ENCODE results near the gene COL4A2. TPM values are rescaled to one million over a fixed set of nuclear protein-coding genes. Genes with fewer than 3 reads are reported as not detected.
"Not testable (repeated sequence)": the region's sequence is repeated elsewhere in the genome, so short reads cannot be mapped to it uniquely, and the experiment has no call there.

Gene COL4A2
- total RNA-seq, 1 donor from 2014 or later: 1,556 TPM

DNA sequence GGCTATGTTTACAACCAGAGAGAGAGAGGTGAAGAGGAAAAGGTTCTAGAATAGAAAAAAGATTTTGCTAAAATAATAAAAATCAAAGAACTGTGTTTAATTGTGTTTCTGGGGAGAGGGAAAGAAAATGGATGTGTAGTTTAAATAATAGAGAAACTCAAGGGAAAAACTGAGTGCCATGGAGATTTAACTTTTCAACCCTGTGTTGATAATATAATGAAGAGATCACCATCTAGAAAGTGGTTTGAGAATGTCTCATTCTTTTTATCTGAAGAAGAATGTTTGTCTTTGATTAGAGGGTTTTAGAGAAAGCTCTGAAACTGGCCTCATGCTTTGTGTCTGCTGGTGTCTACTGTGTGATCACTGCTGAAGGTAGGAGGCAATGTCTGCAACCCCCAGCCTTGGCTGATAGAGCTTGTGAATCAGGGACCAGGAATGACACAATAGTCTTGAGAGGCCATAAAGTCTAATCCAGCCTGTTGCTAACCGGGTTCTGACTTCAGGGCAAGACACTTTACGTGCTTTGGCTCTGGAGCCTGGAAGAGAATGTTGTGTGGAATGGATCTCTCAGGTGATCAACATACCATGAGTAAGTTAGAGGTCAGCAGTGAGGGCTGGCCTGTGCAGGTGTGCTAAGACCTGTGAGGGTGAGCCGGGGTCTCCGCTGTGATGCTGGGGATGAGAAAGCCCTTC is 5.4 kb downstream of the COL4A2 start:
- peaks cover 68% of the 10 kb centered on the region for H3K36me3 Mint-ChIP-seq (ENCODE audit: low read depth, unreplicated experiment)
- no peak for DNase-seq (ENCODE audit: low spot score)
- H3K27me3 Mint-ChIP-seq (ENCODE audit: unreplicated experiment): peaks cover 22% of the 10 kb centered on the region
- peak overlapping the region; percentile 83 for H3K27ac Mint-ChIP-seq (ENCODE audit: unreplicated experiment)
- TF ChIP-seq, protein P1, sequence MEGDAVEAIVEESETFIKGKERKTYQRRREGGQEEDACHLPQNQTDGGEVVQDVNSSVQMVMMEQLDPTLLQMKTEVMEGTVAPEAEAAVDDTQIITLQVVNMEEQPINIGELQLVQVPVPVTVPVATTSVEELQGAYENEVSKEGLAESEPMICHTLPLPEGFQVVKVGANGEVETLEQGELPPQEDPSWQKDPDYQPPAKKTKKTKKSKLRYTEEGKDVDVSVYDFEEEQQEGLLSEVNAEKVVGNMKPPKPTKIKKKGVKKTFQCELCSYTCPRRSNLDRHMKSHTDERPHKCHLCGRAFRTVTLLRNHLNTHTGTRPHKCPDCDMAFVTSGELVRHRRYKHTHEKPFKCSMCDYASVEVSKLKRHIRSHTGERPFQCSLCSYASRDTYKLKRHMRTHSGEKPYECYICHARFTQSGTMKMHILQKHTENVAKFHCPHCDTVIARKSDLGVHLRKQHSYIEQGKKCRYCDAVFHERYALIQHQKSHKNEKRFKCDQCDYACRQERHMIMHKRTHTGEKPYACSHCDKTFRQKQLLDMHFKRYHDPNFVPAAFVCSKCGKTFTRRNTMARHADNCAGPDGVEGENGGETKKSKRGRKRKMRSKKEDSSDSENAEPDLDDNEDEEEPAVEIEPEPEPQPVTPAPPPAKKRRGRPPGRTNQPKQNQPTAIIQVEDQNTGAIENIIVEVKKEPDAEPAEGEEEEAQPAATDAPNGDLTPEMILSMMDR (IDR thresholded peaks at IDR 0.05; ENCODE audit: unreplicated experiment): no peak
- H3K4me1 Mint-ChIP-seq (ENCODE audit: unreplicated experiment): peaks cover 80% of the 10 kb centered on the region
- no peaks in the 10 kb centered on the region for H3K9me3 Mint-ChIP-seq (ENCODE audit: unreplicated experiment)
- H3K4me3 Mint-ChIP-seq (ENCODE audit: unreplicated experiment): peak overlapping the region; percentile 77

DNA sequence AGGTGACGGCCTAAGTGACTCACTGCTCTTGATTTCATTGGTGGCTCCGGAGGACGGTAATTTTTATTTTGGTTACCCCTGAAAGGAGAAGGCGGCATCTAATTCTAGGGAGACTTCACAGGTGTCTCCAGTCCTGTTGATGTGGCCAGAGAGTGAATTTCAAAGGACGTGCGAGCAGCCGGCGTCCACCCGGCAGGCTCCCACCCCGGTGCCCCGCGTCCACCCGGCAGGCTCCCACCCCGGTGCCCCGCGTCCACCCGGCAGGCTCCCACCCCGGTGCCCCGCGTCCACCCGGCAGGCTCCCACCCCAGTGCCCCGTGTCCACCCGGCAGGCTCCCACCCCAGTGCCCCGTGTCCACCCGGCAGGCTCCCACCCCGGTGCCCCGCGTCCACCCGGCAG is 6.2 kb downstream of the COL4A2 start:
- not testable (repeated sequence) for H3K27ac Mint-ChIP-seq (ENCODE audit: unreplicated experiment)

DNA sequence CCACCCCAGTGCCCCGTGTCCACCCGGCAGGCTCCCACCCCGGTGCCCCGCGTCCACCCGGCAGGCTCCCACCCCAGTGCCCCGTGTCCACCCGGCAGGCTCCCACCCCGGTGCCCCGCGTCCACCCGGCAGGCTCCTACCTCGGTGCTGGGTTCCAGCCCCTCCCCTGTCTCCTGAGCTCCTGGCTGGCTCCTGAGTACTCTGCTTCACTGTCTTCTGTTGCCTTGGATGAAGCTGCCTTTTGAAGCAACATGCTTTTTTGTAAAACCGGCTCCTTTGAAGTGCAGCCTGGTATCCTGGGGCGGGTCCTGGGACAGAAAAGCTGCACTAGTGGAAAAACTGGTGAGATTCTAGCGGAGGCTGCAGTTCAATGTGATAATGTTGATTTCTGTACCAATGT is 6.6 kb downstream of the COL4A2 start:
- Mint-ChIP-seq H3K27me3 (ENCODE audit: unreplicated experiment) (peaks cover 20% of the 10 kb centered on the region), H3K36me3 (ENCODE audit: low read depth, unreplicated experiment) (peaks cover 66% of the 10 kb centered on the region), H3K27ac (ENCODE audit: unreplicated experiment) (peak overlapping the region; percentile 26), H3K4me1 (ENCODE audit: unreplicated experiment) (peaks cover 82% of the 10 kb centered on the region), H3K4me3 (ENCODE audit: unreplicated experiment) (peak overlapping the region; percentile 87)
- not testable (repeated sequence) for H3K9me3 Mint-ChIP-seq (ENCODE audit: unreplicated experiment); DNase-seq (ENCODE audit: low spot score)

More for the DNA sequence above, 6.2 kb downstream of the COL4A2 start:
- not testable (repeated sequence) for H3K9me3 Mint-ChIP-seq (ENCODE audit: unreplicated experiment); DNase-seq (ENCODE audit: low spot score)
- peak overlapping the region; percentile 77 for H3K4me3 Mint-ChIP-seq (ENCODE audit: unreplicated experiment)
- H3K27me3 Mint-ChIP-seq (ENCODE audit: unreplicated experiment): peaks cover 24% of the 10 kb centered on the region
- H3K4me1 Mint-ChIP-seq (ENCODE audit: unreplicated experiment): peaks cover 82% of the 10 kb centered on the region
- peaks cover 70% of the 10 kb centered on the region for H3K36me3 Mint-ChIP-seq (ENCODE audit: low read depth, unreplicated experiment)

DNA sequence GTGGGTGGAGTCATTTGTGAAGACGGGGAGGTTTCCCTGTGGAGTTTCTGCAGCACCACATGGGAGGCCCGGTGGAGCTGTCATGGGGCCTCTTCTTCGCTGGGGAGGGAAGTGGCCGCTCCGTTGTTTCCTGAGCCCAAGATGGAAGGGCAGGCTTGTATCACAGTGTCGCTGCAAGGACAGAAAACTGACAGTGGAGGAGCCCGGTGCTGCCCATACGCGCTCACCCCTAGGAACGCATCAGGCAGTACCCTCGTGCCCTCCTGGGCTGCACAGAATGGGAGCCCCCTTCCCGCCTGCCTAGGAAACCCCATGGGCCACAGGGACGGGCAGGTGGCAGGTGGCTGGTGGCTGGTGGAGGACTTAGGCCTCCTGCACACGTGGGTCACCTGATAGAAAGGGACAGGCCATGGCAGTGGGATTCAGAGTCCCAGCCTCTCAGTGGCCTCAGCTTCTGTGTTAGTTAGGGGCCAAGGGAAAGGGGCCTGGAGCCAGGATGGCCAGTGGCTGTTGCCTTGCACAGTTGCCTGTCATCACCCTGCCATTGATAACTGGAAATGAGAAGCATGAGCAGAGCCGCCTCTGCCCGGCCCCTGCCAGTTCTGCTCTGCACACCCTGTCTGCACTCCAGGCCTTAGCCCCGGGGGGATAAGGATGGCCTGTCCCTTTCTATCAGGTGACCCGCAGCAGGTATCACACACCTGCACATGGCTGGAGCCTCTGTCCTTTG is 7.6 kb downstream of the COL4A2 start:
- H3K27me3 Mint-ChIP-seq (ENCODE audit: unreplicated experiment): peaks cover 18% of the 10 kb centered on the region
- no peak for DNase-seq (ENCODE audit: low spot score)
- H3K4me1 Mint-ChIP-seq (ENCODE audit: unreplicated experiment): peaks cover 84% of the 10 kb centered on the region
- H3K27ac Mint-ChIP-seq (ENCODE audit: unreplicated experiment): no peak overlapping the region
- peaks cover 69% of the 10 kb centered on the region for H3K36me3 Mint-ChIP-seq (ENCODE audit: low read depth, unreplicated experiment)
- no peaks in the 10 kb centered on the region for H3K9me3 Mint-ChIP-seq (ENCODE audit: unreplicated experiment)
- H3K4me3 Mint-ChIP-seq (ENCODE audit: unreplicated experiment): peak overlapping the region; percentile 87
- TF ChIP-seq, protein P1 (IDR thresholded peaks at IDR 0.05; ENCODE audit: unreplicated experiment): no peak

DNA sequence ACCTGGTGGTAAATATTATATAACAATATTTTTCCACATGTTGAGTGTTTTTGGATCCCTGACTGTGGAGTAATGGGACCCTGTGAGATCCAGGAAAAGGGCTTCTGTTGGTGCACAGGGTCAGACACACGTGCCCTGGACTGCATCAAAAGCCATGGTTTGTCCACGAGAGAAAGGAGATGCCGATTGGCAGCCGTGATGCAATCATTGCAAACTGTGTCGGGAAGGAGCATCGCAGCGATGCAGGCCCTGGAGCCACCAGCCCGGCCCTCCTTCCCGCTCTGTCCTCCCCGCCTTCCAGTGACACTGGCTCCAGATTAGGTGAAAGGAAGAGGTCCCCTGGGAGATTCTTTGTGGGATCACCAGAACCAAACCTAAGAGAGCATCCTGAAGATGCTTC is 9.1 kb downstream of the COL4A2 start:
- peak overlapping the region; percentile 59 for H3K27ac Mint-ChIP-seq (ENCODE audit: unreplicated experiment)
- no peak overlapping the region for H3K4me3 Mint-ChIP-seq (ENCODE audit: unreplicated experiment)
- H3K36me3 Mint-ChIP-seq (ENCODE audit: low read depth, unreplicated experiment): peaks cover 63% of the 10 kb centered on the region
- TF ChIP-seq, protein P1 (IDR thresholded peaks at IDR 0.05; ENCODE audit: unreplicated experiment): no peak
- no peak for DNase-seq (ENCODE audit: low spot score)
- H3K27me3 Mint-ChIP-seq (ENCODE audit: unreplicated experiment): peaks cover 18% of the 10 kb centered on the region
- peaks cover 80% of the 10 kb centered on the region for H3K4me1 Mint-ChIP-seq (ENCODE audit: unreplicated experiment)
- no peaks in the 10 kb centered on the region for H3K9me3 Mint-ChIP-seq (ENCODE audit: unreplicated experiment)

DNA sequence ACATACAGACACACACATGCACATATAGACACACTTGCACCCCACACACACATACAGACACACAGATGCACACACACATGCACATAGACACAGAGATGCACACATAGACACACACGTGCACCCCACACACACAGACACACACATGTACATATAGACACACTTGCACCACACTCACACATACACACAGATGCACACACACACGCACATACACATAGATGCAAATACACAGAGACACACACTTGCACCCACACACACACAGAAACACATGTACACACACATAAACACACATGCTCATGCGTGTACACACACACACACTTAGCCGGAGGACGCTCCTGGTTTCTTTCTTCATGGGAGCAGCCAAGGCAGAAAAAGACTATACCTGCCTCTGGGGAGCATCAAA is 10.0 kb downstream of the COL4A2 start:
- no peaks in the 10 kb centered on the region for H3K9me3 Mint-ChIP-seq (ENCODE audit: unreplicated experiment)
- peak overlapping the region; percentile 78 for H3K4me3 Mint-ChIP-seq (ENCODE audit: unreplicated experiment)
- H3K36me3 Mint-ChIP-seq (ENCODE audit: low read depth, unreplicated experiment): peaks cover 69% of the 10 kb centered on the region
- no peak for DNase-seq (ENCODE audit: low spot score)
- peaks cover 19% of the 10 kb centered on the region for H3K27me3 Mint-ChIP-seq (ENCODE audit: unreplicated experiment)
- TF ChIP-seq, protein P1 (IDR thresholded peaks at IDR 0.05; ENCODE audit: unreplicated experiment): no peak
- peak overlapping the region; percentile 64 for H3K27ac Mint-ChIP-seq (ENCODE audit: unreplicated experiment)
- peaks cover 84% of the 10 kb centered on the region for H3K4me1 Mint-ChIP-seq (ENCODE audit: unreplicated experiment)
